ENCODE results near the gene FMO2. TPM values are rescaled to one million over a fixed set of nuclear protein-coding genes. Genes with fewer than 3 reads are reported as not detected.

Gene FMO2
- total RNA-seq, 1 experiment from 2014 or later, result not detected

- DNase-seq, result no peak
- H3K4me1 Mint-ChIP-seq (ENCODE audit: low read depth, unreplicated experiment), result no peaks in the 10 kb centered on the region
- intact Hi-C loops (cut with micrococcal nuclease; ENCODE audit: unreplicated experiment), result no loop called here
- H3K9me3 Mint-ChIP-seq (ENCODE audit: low read depth, unreplicated experiment), result no peaks in the 10 kb centered on the region
- H3K27me3 Mint-ChIP-seq (ENCODE audit: unreplicated experiment), result no peaks in the 10 kb centered on the region
- CTCF ChIA-PET, result no interaction called here
- H3K36me3 Mint-ChIP-seq (ENCODE audit: insufficient read depth, unreplicated experiment), result no peaks in the 10 kb centered on the region
- no TSS peak for BruUV-seq (replicated peaks)
- no peak overlapping the region for H3K4me3 Mint-ChIP-seq (ENCODE audit: low read depth, unreplicated experiment)
- TF ChIP-seq CTCF (IDR thresholded peaks at IDR 0.05; ENCODE audit: unreplicated experiment), result no peak
- no peak overlapping the region for H3K27ac Mint-ChIP-seq (ENCODE audit: unreplicated experiment)
Observed at GRCh38 chr1:171150156-171150555, 34.9 kb upstream of the FMO2 start.

GRCh38 chr1:171152549-171152948 is 32.6 kb upstream of the FMO2 start:
- Mint-ChIP-seq H3K4me1 (ENCODE audit: low read depth, unreplicated experiment) (no peaks in the 10 kb centered on the region), H3K4me3 (ENCODE audit: low read depth, unreplicated experiment) (no peak overlapping the region), H3K9me3 (ENCODE audit: low read depth, unreplicated experiment) (no peaks in the 10 kb centered on the region), H3K27ac (ENCODE audit: unreplicated experiment) (no peak overlapping the region), H3K27me3 (ENCODE audit: unreplicated experiment) (no peaks in the 10 kb centered on the region), H3K36me3 (ENCODE audit: insufficient read depth, unreplicated experiment) (no peaks in the 10 kb centered on the region)
- intact Hi-C loops (cut with micrococcal nuclease; ENCODE audit: unreplicated experiment), result loop anchor here (2.0 kb wide), 1 partner anchor 50 kb away; no protein-coding TSS in a partner anchor
- no peak for TF ChIP-seq CTCF (IDR thresholded peaks at IDR 0.05; ENCODE audit: unreplicated experiment)
- no TSS peak for BruUV-seq (replicated peaks)
- no peak for DNase-seq
- CTCF ChIA-PET, result no interaction called here

- TF ChIP-seq CTCF (IDR thresholded peaks at IDR 0.05; ENCODE audit: unreplicated experiment), result no peak
- Mint-ChIP-seq H3K36me3 (ENCODE audit: insufficient read depth, unreplicated experiment) (no peaks in the 10 kb centered on the region), H3K27me3 (ENCODE audit: unreplicated experiment) (no peaks in the 10 kb centered on the region), H3K4me1 (ENCODE audit: low read depth, unreplicated experiment) (peaks cover 12% of the 10 kb centered on the region), H3K4me3 (ENCODE audit: low read depth, unreplicated experiment) (no peak overlapping the region), H3K27ac (ENCODE audit: unreplicated experiment) (no peak overlapping the region), H3K9me3 (ENCODE audit: low read depth, unreplicated experiment) (peaks cover 5% of the 10 kb centered on the region)
- BruUV-seq (replicated peaks), result no TSS peak
- CTCF ChIA-PET, result interaction anchor here (0.7 kb wide), 1 partner anchor 292 kb away, joined by 10 read pairs; no protein-coding TSS in a partner anchor
- intact Hi-C loops (cut with micrococcal nuclease; ENCODE audit: unreplicated experiment), result no loop called here
- no peak for DNase-seq
Observed at GRCh38 chr1:171155484-171155883, 29.6 kb upstream of the FMO2 start.

GRCh38 chr1:171158096-171158495 is 27.0 kb upstream of the FMO2 start:
- Mint-ChIP-seq H3K27me3 (ENCODE audit: unreplicated experiment) (no peaks in the 10 kb centered on the region), H3K4me1 (ENCODE audit: low read depth, unreplicated experiment) (peaks cover 24% of the 10 kb centered on the region), H3K27ac (ENCODE audit: unreplicated experiment) (no peak overlapping the region), H3K9me3 (ENCODE audit: low read depth, unreplicated experiment) (peaks cover 5% of the 10 kb centered on the region), H3K36me3 (ENCODE audit: insufficient read depth, unreplicated experiment) (no peaks in the 10 kb centered on the region), H3K4me3 (ENCODE audit: low read depth, unreplicated experiment) (no peak overlapping the region)
- DNase-seq, result no peak
- no peak for TF ChIP-seq CTCF (IDR thresholded peaks at IDR 0.05; ENCODE audit: unreplicated experiment)
- intact Hi-C loops (cut with micrococcal nuclease; ENCODE audit: unreplicated experiment), result no loop called here
- CTCF ChIA-PET, result no interaction called here
- BruUV-seq (replicated peaks), result no TSS peak
